HCT116 (cell line): ENCODE measurements around the gene TNS3. TPM values are rescaled to one million over a fixed set of nuclear protein-coding genes. Genes with fewer than 3 reads are reported as not detected.

Experiments
- ATAC-seq: fragments of 200-7000 bp; cut with Tn5 transposase; 2 replicates; pipeline ENCODE4 v1.9.1; 2020; ENCODE audit warnings: mild to moderate bottlenecking, moderate library complexity
- BruUV-seq: library from RNA; stranded (reverse); fragments of 400-500 nt; replicated peaks from 2 replicates; lab custom pipeline; 2021; lab: Mats Ljungman, UMichigan
- CTCF ChIA-PET: fragments of 300-600 bp; sonication (Branson Sonifier 250); formaldehyde crosslinking; loops from one replicate; lab custom pipeline; 2021; ENCODE audit warnings: antibody characterized with exemption; lab: Charles Lee
- POLR2A ChIA-PET: fragments of 300-600, 350-600 bp; sonication (Branson Sonifier 250); formaldehyde crosslinking; loops from one replicate; lab custom pipeline; 2021; ENCODE audit warnings: antibody characterized with exemption; lab: Charles Lee
- RAD21 ChIA-PET, 2 experiments: fragments of 300-600 bp; sonication (Branson Sonifier 250); formaldehyde crosslinking; loops; one replicate each; lab custom pipeline; 2023; ENCODE audit warnings: low total read pairs in 2 of 2; ENCODE audit not compliant: uncharacterized antibody in 2 of 2, unreplicated experiment in 2 of 2, low non-redundant PET in 1 of 2; lab: Charles Lee
- DNase-seq: peaks from one replicate; pipeline ENCODE4 v3.0.0-alpha.2; 2010; ENCODE audit warnings: low read depth, low spot score
- H2AFZ ChIP-seq: fragments of 200-600 bp; shearing (Covaris generic), sonication (generic); 2 replicates; pipeline ENCODE4 v1.6.1; 2017; ENCODE audit warnings: low read depth, mixed run types, mixed read lengths, antibody characterized with exemption, low read length; ENCODE audit not compliant: poor library complexity, severe bottlenecking
- H3K27ac ChIP-seq: 2 replicates; pipeline ENCODE4 v1.5.1; 2012; ENCODE audit warnings: low read depth, low read length
- H3K27me3 ChIP-seq: fragments of 200-600 bp; sonication (generic); 2 replicates; pipeline ENCODE4 v1.6.1; 2016; ENCODE audit warnings: mixed run types, low read length, mixed read lengths; ENCODE audit not compliant: insufficient read depth
- H3K36me3 ChIP-seq, 2 experiments: fragments of 200-500 bp in 1 of 2; fragments of 200-600 bp in 1 of 2; sonication (Bioruptor generic) in 1 of 2; sonication (generic) in 1 of 2; 2 replicates each; pipeline versions ENCODE4 v1.5.1 to v1.6.1; 2014 to 2016; ENCODE audit warnings: low read length in 2 of 2, inconsistent platforms in 1 of 2, mixed read lengths in 1 of 2, mixed run types in 1 of 2; ENCODE audit not compliant: insufficient read depth in 2 of 2, control insufficient read depth in 1 of 2
- H3K4me1 ChIP-seq, 2 experiments: fragments of 200-600 bp in 1 of 2; sonication (generic) in 1 of 2; 2 replicates each; pipeline versions ENCODE4 v1.5.1 to v1.6.1; 2012 to 2017; ENCODE audit warnings: low read length in 2 of 2, inconsistent platforms in 1 of 2, mild to moderate bottlenecking in 1 of 2, mixed read lengths in 1 of 2, mixed run types in 1 of 2, moderate library complexity in 1 of 2; ENCODE audit not compliant: insufficient read depth in 2 of 2, control insufficient read depth in 1 of 2
- H3K4me2 ChIP-seq: fragments of 200-600 bp; sonication (generic); 2 replicates; pipeline ENCODE4 v1.6.1; 2017; ENCODE audit warnings: mixed run types, low read length, mixed read lengths
- H3K4me3 ChIP-seq, 2 experiments: fragments of 200-600 bp in 1 of 2; sonication (generic) in 1 of 2; replicated peaks in 1 of 2; 2 replicates each; pipeline ENCODE4 v1.5.1; 2011 to 2016; ENCODE audit warnings: low read length in 2 of 2, control low read depth in 1 of 2, low read depth in 1 of 2, mild to moderate bottlenecking in 1 of 2, mixed read lengths in 1 of 2, mixed run types in 1 of 2
- H3K79me2 ChIP-seq: fragments of 200-600 bp; sonication (generic); 2 replicates; pipeline ENCODE4 v1.6.1; 2017; ENCODE audit warnings: mild to moderate bottlenecking, mixed run types, low read length, moderate library complexity, mixed read lengths; ENCODE audit not compliant: insufficient read depth
- H3K9ac ChIP-seq: fragments of 200-600 bp; sonication (generic); 2 replicates; pipeline ENCODE4 v1.6.1; 2016; ENCODE audit warnings: low read length, mixed read lengths
- H3K9me2 ChIP-seq: fragments of 200-600 bp; sonication (generic), shearing (Covaris generic); 2 replicates; pipeline ENCODE4 v1.6.1; 2017; ENCODE audit warnings: mixed run types, mild to moderate bottlenecking, moderate library complexity; ENCODE audit not compliant: insufficient read depth
- H3K9me3 ChIP-seq, 2 experiments: fragments of 200-500 bp in 1 of 2; fragments of 200-600 bp in 1 of 2; sonication (Bioruptor generic) in 1 of 2; sonication (generic) in 1 of 2; 2 replicates each; pipeline ENCODE4 v1.6.1; 2014 to 2017; ENCODE audit warnings: low read length in 2 of 2, mixed read lengths in 2 of 2, inconsistent platforms in 1 of 2, low read depth in 1 of 2, mild to moderate bottlenecking in 1 of 2, mixed run types in 1 of 2, moderate library complexity in 1 of 2; ENCODE audit not compliant: control insufficient read depth in 1 of 2, insufficient read depth in 1 of 2
- H4K20me1 ChIP-seq: fragments of 200-600 bp; sonication (generic), shearing (Covaris generic); 2 replicates; pipeline ENCODE4 v1.6.1; 2017; ENCODE audit warnings: mixed run types, mild to moderate bottlenecking, moderate library complexity; ENCODE audit not compliant: insufficient read depth
- CBX3 ChIP-seq: IDR thresholded peaks from 2 replicates; pipeline ENCODE4 v1.6.1; 2012; ENCODE audit warnings: low read depth
- EZH2 ChIP-seq: fragments of 200-600 bp; sonication (generic); IDR thresholded peaks from 2 replicates; pipeline ENCODE4 v1.6.1; 2017; ENCODE audit warnings: antibody characterized with exemption, mixed run types
- FOSL1 ChIP-seq: IDR thresholded peaks from 2 replicates; pipeline ENCODE4 v1.6.1; 2012; ENCODE audit warnings: low read depth
- POLR2A ChIP-seq: IDR thresholded peaks from 2 replicates; pipeline ENCODE4 v1.7.0; 2011; ENCODE audit warnings: borderline replicate concordance; ENCODE audit not compliant: insufficient read depth, insufficient read length; ENCODE audit errors: extremely low read depth
- POLR2AphosphoS5 ChIP-seq: IDR thresholded peaks from 2 replicates; pipeline ENCODE4 v1.6.1; 2011; ENCODE audit warnings: mild to moderate bottlenecking, low read depth, low read length, moderate library complexity
- RAD21 ChIP-seq: IDR thresholded peaks from 2 replicates; pipeline ENCODE4 v1.6.1; 2012; ENCODE audit warnings: low read depth, mild to moderate bottlenecking
- SIN3A ChIP-seq: IDR thresholded peaks from 2 replicates; pipeline ENCODE4 v1.6.1; 2012; ENCODE audit warnings: low read depth
- SP1 ChIP-seq: IDR thresholded peaks from 2 replicates; pipeline ENCODE4 v1.6.1; 2012; ENCODE audit warnings: low read depth
- SRF ChIP-seq: IDR thresholded peaks from 2 replicates; pipeline ENCODE4 v1.6.1; 2012; ENCODE audit warnings: low read depth
- ZNF274 ChIP-seq: fragments of 200-500 bp; sonication (Bioruptor generic); IDR thresholded peaks from 2 replicates; pipeline ENCODE4 v1.6.1; 2014; ENCODE audit warnings: mild to moderate bottlenecking, low read depth, low read length, inconsistent platforms
- intact Hi-C: fragments of 100-400 bp; cut with micrococcal nuclease; formaldehyde crosslinking; loops from 2 replicates; pipeline ENCODE4 v1.10.0; 2022
- total RNA-seq: library from RNA; stranded (reverse); gene quantifications from one replicate; pipeline ENCODE4 v1.2.1, GENCODE V29; 2021; ENCODE audit not compliant: unreplicated experiment
- TF ChIP-seq, protein P1 (sequence below): IDR thresholded peaks from 2 replicates; pipeline ENCODE4 v1.6.1; 2012
- TF ChIP-seq, protein P2 (sequence below): IDR thresholded peaks from 2 replicates; pipeline ENCODE4 v1.6.1; 2011; ENCODE audit warnings: mild to moderate bottlenecking, low read length, moderate library complexity; ENCODE audit not compliant: insufficient replicate concordance; ENCODE audit errors: extremely low read depth
- TF ChIP-seq, protein P3 (sequence below): IDR thresholded peaks from 2 replicates; pipeline ENCODE4 v1.6.1; 2012; ENCODE audit warnings: low read depth

The TNS3 gene
- total RNA-seq, 1 experiment from 2014 or later = 9.1 TPM

DNA sequence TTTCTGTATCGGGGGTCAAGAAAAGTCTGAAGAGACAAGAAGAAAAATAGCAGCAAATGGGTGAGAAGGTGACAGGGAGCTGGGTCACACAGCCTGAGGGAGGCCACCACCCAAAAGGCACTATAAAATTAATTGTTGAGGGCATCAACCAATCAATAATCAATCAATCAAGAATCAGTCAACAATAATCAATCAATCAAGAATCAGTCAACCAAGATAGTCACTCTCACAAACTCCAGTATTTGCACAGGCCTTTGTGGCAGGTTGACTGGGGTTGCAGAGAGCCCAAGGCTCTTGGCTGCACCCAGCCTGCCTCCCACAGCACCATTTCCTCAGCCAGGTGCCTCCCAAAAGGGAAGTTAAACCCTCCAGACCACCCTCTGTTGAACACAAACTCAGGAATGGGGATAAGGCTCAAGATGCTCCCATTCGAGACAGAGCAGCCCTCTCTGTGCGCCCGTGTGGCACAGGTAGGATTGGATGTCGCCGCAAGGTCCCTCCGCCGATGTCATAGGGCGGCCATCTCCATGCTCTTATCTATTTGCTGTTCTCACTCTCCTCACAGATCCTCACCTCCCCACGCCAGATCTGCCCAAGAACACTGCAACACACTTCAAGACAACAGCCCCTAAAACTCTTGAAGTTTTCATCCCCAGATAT is 64.0 kb downstream of the TNS3 start:
- no peak overlapping the region for H3K9ac ChIP-seq
- peaks cover 0 to 2% of the 10 kb centered on the region in 2 experiments; a peak in 1 of 4 replicates for H3K4me1 ChIP-seq
- no peak overlapping the region for H2AFZ ChIP-seq
- no peaks in the 10 kb centered on the region for H3K9me3 ChIP-seq
- no peaks in the 10 kb centered on the region for H3K36me3 ChIP-seq
- H3K4me3 ChIP-seq = no peak overlapping the region
- ATAC-seq = no peak
- H3K9me2 ChIP-seq = no peaks in the 10 kb centered on the region
- H3K27ac ChIP-seq = no peak overlapping the region
- CTCF ChIA-PET = no interaction called here
- no peak overlapping the region for H3K4me2 ChIP-seq
- intact Hi-C loops = no loop called here
- no peaks in the 10 kb centered on the region; the same call in 1 of the 2 replicates for H4K20me1 ChIP-seq
- BruUV-seq = no TSS peak
- RAD21 ChIA-PET = no interaction called here
- POLR2A ChIA-PET = no interaction called here
- H3K79me2 ChIP-seq = no peaks in the 10 kb centered on the region
- TF ChIP-seq, protein P1, sequence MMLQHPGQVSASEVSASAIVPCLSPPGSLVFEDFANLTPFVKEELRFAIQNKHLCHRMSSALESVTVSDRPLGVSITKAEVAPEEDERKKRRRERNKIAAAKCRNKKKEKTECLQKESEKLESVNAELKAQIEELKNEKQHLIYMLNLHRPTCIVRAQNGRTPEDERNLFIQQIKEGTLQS = no peak
- TF ChIP-seq RAD21 = no peak
- no peak for TF ChIP-seq FOSL1
- no peak for TF ChIP-seq EZH2
- TF ChIP-seq SIN3A = no peak
- TF ChIP-seq ZNF274 = no peak
- TF ChIP-seq POLR2AphosphoS5 = no peak
- TF ChIP-seq, all 23 proteins: peak for 0
- H3K27me3 ChIP-seq = no peaks in the 10 kb centered on the region
- DNase-seq = no peak

- no peak for ATAC-seq
- no peak overlapping the region for H3K27ac ChIP-seq
- TF ChIP-seq POLR2AphosphoS5 = no peak
- TF ChIP-seq, protein P1 = no peak
- TF ChIP-seq, protein P2, sequence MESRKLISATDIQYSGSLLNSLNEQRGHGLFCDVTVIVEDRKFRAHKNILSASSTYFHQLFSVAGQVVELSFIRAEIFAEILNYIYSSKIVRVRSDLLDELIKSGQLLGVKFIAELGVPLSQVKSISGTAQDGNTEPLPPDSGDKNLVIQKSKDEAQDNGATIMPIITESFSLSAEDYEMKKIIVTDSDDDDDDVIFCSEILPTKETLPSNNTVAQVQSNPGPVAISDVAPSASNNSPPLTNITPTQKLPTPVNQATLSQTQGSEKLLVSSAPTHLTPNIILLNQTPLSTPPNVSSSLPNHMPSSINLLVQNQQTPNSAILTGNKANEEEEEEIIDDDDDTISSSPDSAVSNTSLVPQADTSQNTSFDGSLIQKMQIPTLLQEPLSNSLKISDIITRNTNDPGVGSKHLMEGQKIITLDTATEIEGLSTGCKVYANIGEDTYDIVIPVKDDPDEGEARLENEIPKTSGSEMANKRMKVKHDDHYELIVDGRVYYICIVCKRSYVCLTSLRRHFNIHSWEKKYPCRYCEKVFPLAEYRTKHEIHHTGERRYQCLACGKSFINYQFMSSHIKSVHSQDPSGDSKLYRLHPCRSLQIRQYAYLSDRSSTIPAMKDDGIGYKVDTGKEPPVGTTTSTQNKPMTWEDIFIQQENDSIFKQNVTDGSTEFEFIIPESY = no peak
- TF ChIP-seq, protein P3, sequence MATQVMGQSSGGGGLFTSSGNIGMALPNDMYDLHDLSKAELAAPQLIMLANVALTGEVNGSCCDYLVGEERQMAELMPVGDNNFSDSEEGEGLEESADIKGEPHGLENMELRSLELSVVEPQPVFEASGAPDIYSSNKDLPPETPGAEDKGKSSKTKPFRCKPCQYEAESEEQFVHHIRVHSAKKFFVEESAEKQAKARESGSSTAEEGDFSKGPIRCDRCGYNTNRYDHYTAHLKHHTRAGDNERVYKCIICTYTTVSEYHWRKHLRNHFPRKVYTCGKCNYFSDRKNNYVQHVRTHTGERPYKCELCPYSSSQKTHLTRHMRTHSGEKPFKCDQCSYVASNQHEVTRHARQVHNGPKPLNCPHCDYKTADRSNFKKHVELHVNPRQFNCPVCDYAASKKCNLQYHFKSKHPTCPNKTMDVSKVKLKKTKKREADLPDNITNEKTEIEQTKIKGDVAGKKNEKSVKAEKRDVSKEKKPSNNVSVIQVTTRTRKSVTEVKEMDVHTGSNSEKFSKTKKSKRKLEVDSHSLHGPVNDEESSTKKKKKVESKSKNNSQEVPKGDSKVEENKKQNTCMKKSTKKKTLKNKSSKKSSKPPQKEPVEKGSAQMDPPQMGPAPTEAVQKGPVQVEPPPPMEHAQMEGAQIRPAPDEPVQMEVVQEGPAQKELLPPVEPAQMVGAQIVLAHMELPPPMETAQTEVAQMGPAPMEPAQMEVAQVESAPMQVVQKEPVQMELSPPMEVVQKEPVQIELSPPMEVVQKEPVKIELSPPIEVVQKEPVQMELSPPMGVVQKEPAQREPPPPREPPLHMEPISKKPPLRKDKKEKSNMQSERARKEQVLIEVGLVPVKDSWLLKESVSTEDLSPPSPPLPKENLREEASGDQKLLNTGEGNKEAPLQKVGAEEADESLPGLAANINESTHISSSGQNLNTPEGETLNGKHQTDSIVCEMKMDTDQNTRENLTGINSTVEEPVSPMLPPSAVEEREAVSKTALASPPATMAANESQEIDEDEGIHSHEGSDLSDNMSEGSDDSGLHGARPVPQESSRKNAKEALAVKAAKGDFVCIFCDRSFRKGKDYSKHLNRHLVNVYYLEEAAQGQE = no peak
- no peak for TF ChIP-seq CBX3
- TF ChIP-seq POLR2A = no peak
- TF ChIP-seq SRF = no peak
- no peak for TF ChIP-seq SP1
- TF ChIP-seq ZNF274 = no peak
These were observed 64.8 kb downstream of the TNS3 start for GRCh38 chr7:47516985-47517600.

More at GRCh38 chr7:47516985-47517600, 64.8 kb downstream of the TNS3 start:
- CTCF ChIA-PET = no interaction called here
- POLR2A ChIA-PET = no interaction called here
- no TSS peak for BruUV-seq
- Histone ChIP-seq H3K9me3 (no peaks in the 10 kb centered on the region), H3K4me2 (no peak overlapping the region), H3K9me2 (no peaks in the 10 kb centered on the region), H2AFZ (no peak overlapping the region), H3K4me1 (peaks cover 0 to 4% of the 10 kb centered on the region in 2 experiments; a peak in 1 of 4 replicates), H3K9ac (no peak overlapping the region), H3K79me2 (no peaks in the 10 kb centered on the region), H4K20me1 (no peaks in the 10 kb centered on the region; the same call in 1 of the 2 replicates), H3K27me3 (no peaks in the 10 kb centered on the region), H3K4me3 (no peak overlapping the region), H3K36me3 (no peaks in the 10 kb centered on the region)
- intact Hi-C loops = no loop called here
- RAD21 ChIA-PET = no interaction called here
- no peak for DNase-seq
